Tongue (tissue), 2 donors: ENCODE results near the gene DHRSX. TPM values are rescaled to one million over a fixed set of nuclear protein-coding genes. Genes with fewer than 3 reads are reported as not detected.
"Not testable (repeated sequence)": the region's sequence is repeated elsewhere in the genome, so short reads cannot be mapped to it uniquely, and the experiment has no call there.

Source experiments
- DNase-seq: peaks from one replicate; pipeline ENCODE4 v3.0.0-alpha.2; 2015
- total RNA-seq: library from RNA; depleted of rRNA; stranded (reverse); fragments of >200 nt; gene quantifications from one replicate; pipeline ENCODE4 v1.2.3, GENCODE V29; 2014

Gene DHRSX
- total RNA-seq, 1 donor from 2014 or later, result 23.9 TPM

DNA sequence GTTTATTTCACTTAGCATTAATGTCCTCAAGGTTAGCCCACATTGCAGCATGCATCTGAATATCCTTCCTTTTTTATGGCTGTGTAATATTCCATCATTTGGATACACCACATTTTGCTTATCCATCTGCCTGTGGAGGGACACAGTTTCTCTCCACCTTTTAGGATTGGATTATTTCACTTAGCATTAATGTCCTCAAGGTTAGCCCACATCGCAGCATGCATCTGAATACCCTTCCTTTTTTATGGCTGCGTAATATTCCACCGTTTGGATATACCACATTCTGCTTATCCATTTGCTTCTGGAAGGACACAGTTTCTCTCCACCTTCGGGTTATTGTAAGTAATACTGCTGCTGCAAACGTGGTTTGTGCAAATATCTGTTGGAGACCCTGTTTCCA lies 110.0 kb downstream of the DHRSX start:
- DNase-seq, result no peak

DNA sequence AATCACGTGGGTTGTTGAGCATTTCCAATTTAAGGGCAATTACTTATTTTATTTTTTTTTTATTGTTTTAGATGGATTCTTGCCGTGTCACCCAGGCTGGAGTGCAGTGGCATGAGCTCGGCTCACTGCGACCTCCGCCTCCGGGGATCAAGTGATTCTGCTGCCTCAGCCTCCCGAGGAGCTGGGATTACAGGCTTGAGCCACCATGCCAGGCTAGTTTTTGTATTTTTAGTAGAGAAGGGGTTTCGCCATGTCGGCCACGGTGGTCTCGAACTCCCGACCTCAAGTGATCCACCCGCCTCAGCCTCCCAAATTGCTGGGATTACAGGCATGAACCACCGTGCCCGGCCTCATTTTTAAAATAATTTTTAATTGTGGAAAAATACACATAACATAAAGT lies 111.0 kb downstream of the DHRSX start:
- not testable (repeated sequence) for DNase-seq

DNA sequence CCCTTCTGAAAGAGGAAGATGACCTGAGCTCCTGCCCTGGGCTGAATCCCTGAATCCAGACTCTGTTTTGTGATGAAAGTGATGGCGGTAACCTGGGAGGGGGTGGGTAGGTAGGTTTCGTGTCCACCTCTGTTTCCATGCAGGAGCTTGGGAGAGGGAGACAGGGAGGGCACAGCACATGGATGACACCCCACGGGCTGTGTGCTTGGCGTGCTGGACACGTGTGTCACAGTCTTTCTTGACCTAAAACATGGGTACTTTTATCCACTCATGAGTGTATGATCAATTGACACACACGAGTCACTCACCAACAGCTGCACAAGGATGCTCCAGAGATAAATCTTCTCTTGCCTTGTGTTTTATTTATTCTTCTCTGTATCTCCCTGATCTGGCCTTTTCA lies 111.5 kb downstream of the DHRSX start:
- no peak for DNase-seq

DNA sequence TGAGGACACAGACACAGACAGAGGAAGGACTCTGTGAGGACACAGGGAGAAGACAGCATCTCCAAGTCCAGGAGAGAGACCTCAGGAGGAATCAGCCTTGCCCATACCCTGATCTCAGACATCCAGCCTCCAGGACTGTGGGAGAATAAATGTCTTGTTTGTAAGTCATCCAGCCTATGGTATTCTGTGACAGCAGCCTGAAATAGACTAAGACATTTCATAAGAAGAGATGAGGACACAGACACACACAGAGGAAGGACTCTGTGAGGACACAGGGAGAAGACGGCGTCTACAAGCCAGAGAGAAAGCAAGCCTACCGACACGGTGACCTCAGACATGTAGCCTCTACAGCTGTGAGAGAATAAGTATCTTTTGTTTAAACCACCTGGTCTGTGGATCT lies 112.1 kb downstream of the DHRSX start:
- DNase-seq, result no peak

DNA sequence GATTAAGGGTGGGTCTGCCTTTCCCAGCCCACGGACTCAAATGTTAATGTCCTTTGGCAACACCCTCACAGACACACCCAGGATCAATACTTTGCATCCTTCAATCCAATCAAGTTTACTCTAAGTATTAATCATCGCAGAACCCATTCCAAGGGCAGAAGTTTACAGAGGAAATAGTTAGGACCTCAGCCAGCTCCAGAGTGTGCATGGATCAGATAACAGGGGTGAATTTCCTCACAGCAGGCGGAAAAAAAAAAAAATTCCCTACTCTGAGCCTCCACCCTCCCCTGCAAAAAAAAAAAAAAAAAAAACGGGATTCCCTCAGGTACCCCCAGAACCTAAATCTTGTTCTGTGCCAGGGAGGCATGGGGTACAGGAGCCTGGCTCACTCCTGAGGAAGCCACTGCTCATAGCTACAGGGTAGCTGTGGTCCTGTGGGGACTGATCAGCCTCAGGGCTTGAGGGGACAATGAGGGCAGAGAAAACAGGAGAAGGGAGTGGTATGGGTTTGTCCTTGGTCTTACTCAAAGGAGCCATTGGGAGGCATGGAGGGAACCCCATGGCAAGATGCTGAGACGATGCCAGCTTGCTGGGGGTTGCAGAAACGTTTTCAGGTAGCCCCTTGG lies 113.0 kb downstream of the DHRSX start:
- no peak for DNase-seq

DNA sequence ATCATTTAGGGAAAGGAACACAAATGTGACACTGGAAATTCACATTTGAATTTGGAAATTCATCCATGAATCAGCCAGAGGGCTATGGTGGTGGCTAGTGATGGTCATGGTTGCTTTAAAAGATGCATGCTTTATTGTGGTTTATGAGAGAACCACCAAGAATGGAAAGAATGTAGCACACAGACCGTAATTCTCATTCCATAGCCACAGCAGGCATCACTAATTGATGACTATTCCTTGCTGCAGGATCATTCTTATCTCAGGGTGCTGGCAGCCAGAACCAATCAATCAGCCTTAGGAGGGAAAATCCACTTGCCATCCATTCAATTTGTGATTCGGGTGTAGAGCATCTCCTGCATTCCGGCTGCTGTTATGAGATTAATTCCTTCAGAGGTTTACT lies 115.6 kb downstream of the DHRSX start:
- no peak for DNase-seq

DNA sequence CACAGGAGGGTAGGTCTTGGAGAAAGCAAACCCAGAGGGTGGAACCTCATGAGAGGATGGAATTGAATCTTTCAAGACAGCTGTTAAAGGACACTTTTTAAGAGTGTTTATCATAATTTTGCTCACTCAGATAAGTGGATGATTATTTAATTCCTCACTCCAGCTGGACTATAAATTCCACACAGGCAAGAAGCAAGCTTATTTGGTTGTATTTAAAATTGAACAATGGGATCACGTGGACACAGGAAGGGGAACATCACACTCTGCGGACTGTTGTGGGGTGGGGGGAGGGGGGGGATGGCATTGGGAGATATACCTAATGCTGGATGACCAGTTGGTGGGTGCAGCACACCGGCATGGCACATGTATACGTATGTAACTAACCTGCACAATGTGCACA lies 116.3 kb downstream of the DHRSX start:
- DNase-seq, result no peak

DNA sequence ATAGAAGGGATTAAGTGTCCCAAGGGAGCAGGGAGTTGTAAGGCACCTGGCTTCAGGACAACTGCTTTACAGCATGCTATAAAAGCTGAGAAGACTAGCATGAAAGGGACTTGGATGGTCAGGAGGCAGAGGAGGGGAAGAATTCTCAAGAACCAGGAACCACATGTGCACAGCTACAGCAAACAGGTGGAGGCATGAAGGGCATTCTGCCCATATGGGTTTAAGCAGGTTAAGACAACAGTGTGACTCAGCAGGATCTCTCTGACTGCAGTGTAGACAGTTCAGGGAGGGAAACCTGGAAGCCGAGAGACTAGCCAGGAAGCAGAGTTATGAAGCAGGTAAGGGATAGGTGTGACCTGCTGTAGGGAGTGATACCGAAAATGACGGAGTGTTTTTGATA lies 117.0 kb downstream of the DHRSX start:
- no peak for DNase-seq

DNA sequence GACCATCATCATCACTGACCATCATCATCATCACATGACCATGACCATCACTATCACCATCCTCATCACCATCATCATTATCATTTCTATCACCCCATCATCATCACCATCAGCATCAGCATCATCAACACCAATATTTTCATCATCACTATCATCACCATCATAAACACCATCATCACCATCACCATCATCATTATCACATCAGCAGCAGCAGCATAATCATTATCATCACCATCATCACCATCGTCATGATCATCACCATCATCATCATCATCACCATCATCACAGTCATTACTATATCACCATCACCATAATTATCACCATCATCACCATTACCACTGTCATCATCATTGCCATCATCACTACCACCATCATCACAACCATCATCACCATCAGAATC lies 117.6 kb downstream of the DHRSX start:
- no peak for DNase-seq

DNA sequence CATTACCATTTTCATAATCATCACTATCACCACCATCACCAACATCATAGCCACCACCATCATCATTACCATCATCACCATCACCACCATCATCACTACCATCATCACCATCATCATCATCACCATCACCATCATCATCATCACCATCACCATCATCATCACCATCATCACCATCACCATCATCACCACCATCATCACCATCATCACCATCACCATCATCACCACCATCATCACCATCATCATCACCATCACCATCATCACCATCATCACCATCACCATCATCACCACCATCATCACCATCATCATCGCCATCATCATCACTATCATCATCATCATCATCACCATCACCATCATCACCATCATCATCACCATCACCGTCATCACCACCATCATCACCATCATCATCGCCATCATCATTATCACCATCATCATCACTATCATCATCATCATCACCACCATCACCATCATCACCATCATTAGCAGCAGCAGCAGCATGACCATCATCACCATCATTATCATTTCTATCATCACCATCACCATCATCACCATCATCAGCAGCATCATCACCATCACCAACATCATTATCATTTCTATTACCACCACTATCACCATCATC lies 118.2 kb downstream of the DHRSX start:
- DNase-seq, result not testable (repeated sequence)

DNA sequence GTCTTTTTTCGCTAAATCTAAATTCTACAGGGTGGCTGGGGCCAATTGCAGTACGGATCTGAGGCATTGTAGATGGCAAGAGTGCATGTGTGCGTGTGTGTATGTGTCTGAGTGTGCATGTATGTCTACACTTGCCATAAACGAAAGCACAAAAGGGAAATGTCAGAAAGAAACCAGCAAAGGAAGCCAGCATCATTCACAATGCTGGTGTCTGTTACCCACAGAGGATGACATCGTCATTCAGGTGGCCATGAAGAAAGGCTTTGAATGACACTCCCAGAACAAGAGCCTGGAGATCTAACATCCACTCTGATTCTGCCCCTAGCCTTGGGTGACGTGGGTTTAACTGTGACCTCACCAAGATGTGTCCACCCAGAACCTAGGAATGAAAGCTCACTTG lies 124.6 kb downstream of the DHRSX start:
- DNase-seq, result no peak

DNA sequence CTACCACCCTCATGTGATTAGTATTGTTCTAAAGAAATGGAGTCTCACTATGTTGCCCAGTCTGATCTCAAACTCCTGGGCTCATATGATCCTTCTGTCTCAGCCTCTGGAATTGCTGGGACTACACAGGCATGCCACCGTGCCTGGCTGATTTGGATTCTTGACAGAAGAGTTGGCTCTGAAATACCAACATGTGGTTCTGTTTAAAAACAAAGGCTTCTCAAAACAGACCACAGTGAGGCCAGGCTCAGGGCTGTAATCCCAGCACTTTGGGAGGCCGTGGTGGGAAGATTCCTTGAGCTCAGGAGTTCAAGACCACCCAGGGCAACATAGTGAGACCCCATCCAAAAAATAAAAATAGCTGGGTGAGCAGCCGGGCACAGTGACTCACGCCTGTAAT lies 126.7 kb downstream of the DHRSX start:
- peak; percentile 25 for DNase-seq

DNA sequence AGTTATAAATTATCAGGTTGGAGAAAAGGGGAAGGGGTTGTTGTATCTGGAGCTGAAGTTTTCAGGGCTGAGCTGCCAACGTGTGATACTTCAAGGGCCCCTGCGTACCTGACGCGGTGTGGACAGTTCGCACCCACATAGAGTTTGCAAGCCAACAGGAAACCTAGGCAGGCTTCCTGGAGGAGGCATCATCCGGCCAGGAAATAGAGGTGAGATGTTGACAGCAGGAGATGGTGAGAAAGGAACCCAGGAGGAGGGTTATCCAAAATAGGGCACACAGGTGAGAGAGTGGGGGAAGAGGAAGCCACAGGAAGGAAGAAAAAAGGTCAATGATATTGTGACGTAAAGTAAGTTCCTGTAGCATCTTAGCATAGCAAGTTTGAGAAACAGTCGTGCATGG lies 127.2 kb downstream of the DHRSX start:
- no peak for DNase-seq

DNA sequence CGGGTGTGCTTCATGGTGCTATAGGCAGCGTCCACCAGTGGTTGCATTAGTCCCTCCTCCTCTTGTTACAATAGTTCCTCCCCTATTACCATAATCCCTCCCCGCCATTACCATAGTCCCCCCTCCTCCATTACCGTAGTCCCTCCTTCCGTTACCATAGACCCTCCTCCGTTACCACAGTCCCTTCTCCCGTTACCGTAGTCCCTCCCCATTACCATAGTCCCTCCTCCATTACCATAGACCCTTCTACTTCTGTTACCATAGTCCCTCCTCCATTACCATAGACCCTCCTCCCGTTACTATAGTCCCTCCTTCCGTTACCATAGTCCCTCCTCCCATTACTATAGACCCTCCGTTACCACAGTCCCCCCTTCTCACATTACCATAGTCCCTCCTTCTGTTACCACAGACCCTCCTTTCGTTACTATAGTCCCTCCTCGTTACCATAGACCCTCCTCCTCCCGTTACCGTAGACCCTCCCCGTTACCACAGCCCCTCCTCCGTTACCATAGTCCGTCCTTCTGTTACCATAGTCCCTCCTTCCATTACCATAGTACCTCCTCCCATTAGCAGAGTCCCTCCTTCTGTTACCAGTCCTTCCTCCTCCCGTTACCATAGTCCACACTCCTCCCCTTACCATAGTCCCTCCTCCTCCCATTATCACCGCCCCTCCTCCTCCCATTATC lies 129.6 kb downstream of the DHRSX start:
- peak; percentile 30 for DNase-seq

DNA sequence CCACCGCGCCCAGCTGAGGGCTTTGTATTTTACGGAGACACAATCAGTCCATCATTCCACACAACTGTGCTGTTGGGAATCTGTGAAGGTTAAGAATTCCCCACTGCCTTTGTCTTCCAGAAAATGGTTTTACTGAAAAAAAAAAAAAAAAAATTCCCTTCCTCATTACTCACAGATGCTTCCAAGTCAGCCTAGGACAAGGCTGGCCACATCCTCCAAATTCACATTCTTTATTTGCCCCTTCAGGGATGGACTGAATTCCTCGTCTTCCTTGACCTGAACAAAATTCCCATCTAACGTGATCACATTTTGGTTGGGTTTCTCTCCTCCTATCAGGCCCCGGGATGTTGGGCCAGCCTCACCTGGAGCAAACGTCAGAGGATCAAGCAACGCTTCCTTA lies 130.3 kb downstream of the DHRSX start:
- DNase-seq, result no peak

DNA sequence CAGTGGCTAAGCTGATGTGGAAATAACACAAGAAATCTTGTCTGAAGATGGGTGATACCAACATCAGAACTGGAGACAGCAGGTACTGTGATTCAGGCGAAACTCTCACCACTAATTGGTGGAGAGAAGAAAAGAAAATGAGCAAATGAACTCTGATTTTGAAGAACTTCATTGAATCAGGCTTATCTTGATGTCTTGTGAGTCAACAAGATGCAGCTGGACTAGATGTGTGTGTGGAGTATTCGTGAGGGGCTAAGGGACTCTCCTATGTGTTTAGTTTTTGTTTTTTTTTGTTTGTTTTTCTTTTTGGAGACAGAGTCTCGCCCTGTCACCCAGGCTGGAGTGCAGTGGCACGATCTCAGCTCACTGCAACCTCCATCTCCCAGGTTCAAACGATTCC lies 131.6 kb downstream of the DHRSX start:
- no peak for DNase-seq

DNA sequence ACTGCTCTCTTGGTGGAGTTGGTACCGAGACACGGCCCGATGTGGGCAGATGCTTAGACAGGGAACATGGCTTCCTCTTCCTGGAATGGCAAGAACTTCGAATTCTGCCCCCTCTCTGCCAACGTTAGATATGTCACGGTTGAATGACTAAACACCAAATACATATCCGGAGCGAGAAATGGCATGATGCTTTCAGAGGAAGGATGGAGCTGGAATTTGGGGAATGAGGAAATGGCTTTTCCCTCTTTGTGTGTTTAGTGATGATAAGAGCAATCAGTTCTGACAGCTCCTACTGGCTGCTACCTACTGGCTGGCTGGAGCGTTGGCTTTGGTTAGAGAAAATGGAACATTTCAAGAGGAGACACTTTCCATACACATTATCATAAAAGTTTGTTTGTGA lies 140.0 kb downstream of the DHRSX start:
- DNase-seq, result no peak

DNA sequence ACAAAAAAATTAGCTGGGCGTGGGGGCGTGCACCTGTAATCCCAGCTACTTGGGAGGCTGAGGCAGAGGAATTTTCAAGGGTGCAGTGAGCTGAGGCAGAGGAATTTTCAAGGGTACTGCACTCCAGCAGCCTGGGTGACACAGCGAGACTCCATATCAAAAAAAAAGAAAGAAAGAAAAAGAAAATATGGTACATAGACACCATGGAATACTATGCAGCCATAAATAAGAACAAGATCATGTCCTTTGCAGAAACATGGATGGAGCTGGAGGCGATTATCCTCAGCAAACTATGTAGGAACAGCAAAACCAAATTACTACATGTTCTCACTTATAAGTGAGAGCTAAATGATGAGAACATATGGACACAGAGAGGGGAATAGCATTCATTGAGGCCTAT lies 141.3 kb downstream of the DHRSX start:
- DNase-seq, result not testable (repeated sequence)

DNA sequence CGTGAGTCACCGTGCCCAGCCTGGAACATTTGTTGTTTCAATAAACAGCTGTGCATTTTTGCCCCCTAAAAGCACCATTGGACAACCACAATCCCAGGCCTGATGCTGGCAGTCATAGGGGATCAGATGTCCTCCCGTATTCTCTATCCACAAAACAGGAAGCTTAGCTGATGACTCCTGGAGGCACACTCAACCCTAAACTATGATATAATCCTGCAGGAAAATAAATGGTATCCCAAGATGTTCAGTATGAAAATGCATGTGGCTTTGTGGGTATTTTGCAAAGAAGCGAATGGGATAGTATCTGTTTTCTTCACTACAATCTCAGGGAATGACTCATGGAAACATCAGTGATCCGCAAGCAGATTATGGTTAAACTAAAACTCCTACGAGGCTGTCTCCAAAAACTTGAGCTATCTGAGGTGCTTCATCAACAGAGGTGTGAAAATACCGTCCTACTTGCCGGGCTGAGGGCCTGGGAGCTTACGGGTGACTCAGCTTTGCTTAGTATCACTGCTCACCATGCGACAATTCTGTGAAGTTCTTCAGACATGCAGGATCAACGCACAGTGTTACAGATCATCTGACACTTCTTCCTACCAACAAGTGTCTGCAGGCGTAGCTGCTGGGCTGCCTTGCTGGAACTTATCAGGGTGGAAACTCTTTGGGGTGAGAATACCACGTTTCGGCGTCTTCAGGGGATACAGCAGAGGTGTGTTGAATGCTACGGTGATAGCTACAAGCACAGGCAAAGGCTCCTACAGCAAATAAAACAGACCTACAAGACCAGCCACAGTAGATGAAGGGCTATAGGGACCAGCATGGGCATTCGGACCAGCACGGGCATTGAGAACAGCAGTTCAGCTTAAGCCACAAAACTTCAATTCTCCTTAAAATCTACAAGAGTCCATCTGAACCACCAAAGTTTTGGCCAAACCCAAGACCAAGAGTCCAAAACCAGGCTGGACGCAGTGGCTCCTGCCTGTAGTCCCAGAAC lies 148.5 kb downstream of the DHRSX start:
- DNase-seq, result no peak

DNA sequence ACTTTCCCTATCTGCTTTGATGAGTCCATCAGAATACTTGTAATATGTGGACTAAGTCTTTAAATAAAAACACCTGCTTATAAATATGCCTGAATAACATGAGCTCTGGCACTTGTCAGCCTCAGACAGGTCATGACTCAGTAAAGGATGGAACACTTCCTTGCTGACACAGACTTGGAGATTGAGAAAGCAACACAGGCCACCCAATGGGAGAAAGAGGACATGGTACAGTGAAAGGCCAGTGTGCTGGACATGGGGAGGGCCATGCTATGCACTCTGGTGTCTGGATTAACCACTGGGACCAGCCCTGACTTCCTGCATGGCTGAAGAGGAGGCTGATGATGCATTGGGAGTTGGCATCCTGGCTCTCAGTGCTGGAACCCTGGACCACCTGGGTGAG lies 149.5 kb downstream of the DHRSX start:
- no peak for DNase-seq

DNA sequence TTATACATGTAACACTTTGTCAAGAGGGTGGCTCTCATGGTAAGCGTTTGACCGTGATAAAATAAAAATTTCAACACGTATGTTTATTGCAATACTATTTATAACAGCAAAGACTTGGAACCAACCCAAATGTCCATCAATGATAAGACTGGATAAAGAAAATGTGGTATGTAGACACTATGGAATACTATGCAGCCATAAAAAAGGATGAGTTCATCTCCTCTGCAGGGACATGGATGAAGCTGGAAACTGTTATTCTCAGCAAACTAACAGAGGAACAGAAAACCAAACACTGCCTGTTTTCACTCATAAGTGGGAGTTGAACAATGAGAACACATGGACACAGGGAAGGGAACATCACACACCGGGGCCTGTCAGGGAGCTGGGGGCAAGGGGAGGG lies 150.1 kb downstream of the DHRSX start:
- not testable (repeated sequence) for DNase-seq

DNA sequence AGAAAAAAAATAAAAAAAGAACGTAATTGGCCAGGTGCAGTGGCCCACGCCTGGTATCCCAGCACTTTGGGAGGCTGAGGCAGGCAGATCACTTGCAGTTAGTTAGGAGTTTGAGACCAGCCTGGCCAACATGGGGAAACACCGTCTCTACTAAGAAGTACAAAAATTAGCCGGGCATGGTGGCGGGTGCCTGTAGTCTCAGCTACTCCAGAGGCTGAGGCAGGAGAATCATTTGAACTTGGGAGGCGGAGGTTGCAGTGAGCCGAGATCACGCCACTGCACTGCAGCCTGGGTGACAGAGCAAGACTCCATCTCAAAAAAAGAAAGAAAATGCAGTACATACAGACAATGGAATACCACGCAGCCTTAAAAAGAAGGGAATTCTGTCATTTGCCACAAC lies 150.7 kb downstream of the DHRSX start:
- not testable (repeated sequence) for DNase-seq

DNA sequence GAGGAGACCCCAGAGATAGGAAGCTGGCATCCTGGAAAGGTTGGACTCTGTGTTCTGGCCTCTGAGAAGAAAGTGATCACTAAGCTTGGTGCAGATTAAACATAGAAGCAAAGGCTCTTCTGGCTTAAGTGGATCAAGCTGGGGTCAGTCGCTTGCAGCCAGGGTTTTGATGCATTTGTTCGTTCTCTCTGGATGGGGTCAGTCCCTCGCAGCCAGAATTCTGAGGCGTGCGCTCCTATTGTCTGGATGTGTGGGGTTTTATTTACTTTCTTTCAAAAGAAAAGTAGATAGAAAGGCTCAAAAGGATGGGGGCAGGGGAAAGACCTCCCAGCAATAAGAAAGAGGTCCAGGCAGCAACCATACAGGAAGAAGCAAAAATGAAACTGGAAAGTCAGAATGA lies 152.6 kb downstream of the DHRSX start:
- no peak for DNase-seq
